ENCODE data around the gene SSH2.

The SSH2 gene

DNA sequence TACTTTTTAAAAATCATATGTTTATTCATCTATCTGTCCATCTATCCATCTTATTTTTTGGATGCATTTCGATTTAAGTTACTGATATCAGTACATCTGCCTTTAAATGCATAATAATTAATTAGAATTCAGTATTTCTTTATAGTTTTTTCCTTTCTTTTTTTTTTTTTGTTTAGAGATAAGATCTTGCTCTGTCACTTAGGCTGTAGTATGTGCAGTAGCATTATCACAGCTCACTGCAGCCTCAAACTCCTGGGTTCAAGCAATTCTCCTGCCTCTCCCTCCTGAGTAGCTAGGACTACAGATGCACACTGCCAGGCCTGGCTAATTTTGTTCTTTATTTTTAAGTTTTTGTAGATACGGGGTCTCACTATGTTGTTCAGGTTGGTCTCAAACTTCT lies 133.4 kb downstream of the SSH2 start:
- Histone ChIP-seq H3K9me3 (ENCODE audit: insufficient read depth, low read length, severe bottlenecking) (no peaks in the 10 kb centered on the region), H3K27me3 (ENCODE audit: insufficient read depth, low read length, poor library complexity) (no peaks in the 10 kb centered on the region), H2AFZ (ENCODE audit: low read depth, low read length) (no peak overlapping the region), H3K27ac (ENCODE audit: low read length) (no peak overlapping the region), H3K36me3 (ENCODE audit: insufficient read depth, low read length) (no peaks in the 10 kb centered on the region), H3K4me2 (ENCODE audit: insufficient read depth, low read length) (no peak overlapping the region), H4K20me1 (ENCODE audit: insufficient read depth, low read length) (peaks cover 6% of the 10 kb centered on the region; the same call in 1 of the 2 replicates), H3K9ac (ENCODE audit: low read depth, low read length) (no peak overlapping the region), H3K4me1 (ENCODE audit: insufficient read depth, low read length) (no peaks in the 10 kb centered on the region), H3K79me2 (ENCODE audit: insufficient read depth, low read length) (peaks cover 14% of the 10 kb centered on the region), H3K4me3 (ENCODE audit: low read depth in 1 of 2, low read length in 2 of 2) (no peak overlapping the region)
- DNase-seq (no peak), ATAC-seq (ENCODE audit: insufficient read depth, low read depth) (no peak)
- no peak for TF ChIP-seq EZH2 (IDR thresholded peaks at IDR 0.05; ENCODE audit: borderline replicate concordance, low read depth, low read length, severe bottlenecking)
- TF ChIP-seq, protein P1, sequence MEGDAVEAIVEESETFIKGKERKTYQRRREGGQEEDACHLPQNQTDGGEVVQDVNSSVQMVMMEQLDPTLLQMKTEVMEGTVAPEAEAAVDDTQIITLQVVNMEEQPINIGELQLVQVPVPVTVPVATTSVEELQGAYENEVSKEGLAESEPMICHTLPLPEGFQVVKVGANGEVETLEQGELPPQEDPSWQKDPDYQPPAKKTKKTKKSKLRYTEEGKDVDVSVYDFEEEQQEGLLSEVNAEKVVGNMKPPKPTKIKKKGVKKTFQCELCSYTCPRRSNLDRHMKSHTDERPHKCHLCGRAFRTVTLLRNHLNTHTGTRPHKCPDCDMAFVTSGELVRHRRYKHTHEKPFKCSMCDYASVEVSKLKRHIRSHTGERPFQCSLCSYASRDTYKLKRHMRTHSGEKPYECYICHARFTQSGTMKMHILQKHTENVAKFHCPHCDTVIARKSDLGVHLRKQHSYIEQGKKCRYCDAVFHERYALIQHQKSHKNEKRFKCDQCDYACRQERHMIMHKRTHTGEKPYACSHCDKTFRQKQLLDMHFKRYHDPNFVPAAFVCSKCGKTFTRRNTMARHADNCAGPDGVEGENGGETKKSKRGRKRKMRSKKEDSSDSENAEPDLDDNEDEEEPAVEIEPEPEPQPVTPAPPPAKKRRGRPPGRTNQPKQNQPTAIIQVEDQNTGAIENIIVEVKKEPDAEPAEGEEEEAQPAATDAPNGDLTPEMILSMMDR (IDR thresholded peaks at IDR 0.05; ENCODE audit: borderline replicate concordance, extremely low read depth, low read length, poor library complexity, severe bottlenecking): no peak

DNA sequence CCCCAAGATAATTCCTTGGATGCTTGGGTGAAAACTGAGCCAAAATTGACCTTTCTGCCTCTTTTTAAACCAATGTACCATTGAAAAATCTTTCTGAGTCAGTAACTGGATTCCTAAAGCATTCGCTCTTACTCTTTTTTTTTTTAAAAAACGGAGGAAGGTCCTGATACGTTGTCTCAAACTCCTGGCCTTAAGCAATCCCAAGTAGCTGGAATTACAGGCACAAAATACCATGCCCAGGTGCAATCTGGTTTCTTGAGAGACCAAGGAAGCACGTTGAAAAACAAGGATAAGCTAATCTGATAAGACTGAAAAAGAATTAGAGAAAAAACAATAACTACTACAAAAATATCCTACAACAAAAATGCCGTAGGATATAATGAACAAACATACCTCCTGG lies 136.5 kb downstream of the SSH2 start:
- peaks cover 2% of the 10 kb centered on the region; the same call in 1 of the 2 replicates for H4K20me1 ChIP-seq (ENCODE audit: insufficient read depth, low read length)
- no peak overlapping the region for H2AFZ ChIP-seq (ENCODE audit: low read depth, low read length)
- no peak overlapping the region for H3K4me3 ChIP-seq (ENCODE audit: low read depth in 1 of 2, low read length in 2 of 2)
- no peak overlapping the region for H3K27ac ChIP-seq (ENCODE audit: low read length)
- H3K9ac ChIP-seq (ENCODE audit: low read depth, low read length): no peak overlapping the region
- DNase-seq (no peak), ATAC-seq (ENCODE audit: insufficient read depth, low read depth) (no peak)
- no peaks in the 10 kb centered on the region for H3K27me3 ChIP-seq (ENCODE audit: insufficient read depth, low read length, poor library complexity)
- no peaks in the 10 kb centered on the region for H3K9me3 ChIP-seq (ENCODE audit: insufficient read depth, low read length, severe bottlenecking)
- no peak for TF ChIP-seq EZH2 (IDR thresholded peaks at IDR 0.05; ENCODE audit: borderline replicate concordance, low read depth, low read length, severe bottlenecking)
- TF ChIP-seq, protein P1 (IDR thresholded peaks at IDR 0.05; ENCODE audit: borderline replicate concordance, extremely low read depth, low read length, poor library complexity, severe bottlenecking): no peak
- H3K36me3 ChIP-seq (ENCODE audit: insufficient read depth, low read length): peaks cover 10% of the 10 kb centered on the region
- H3K4me2 ChIP-seq (ENCODE audit: insufficient read depth, low read length): no peak overlapping the region
- H3K79me2 ChIP-seq (ENCODE audit: insufficient read depth, low read length): peaks cover under 1% of the 10 kb centered on the region; the same call in 1 of the 2 replicates
- H3K4me1 ChIP-seq (ENCODE audit: insufficient read depth, low read length): no peaks in the 10 kb centered on the region

DNA sequence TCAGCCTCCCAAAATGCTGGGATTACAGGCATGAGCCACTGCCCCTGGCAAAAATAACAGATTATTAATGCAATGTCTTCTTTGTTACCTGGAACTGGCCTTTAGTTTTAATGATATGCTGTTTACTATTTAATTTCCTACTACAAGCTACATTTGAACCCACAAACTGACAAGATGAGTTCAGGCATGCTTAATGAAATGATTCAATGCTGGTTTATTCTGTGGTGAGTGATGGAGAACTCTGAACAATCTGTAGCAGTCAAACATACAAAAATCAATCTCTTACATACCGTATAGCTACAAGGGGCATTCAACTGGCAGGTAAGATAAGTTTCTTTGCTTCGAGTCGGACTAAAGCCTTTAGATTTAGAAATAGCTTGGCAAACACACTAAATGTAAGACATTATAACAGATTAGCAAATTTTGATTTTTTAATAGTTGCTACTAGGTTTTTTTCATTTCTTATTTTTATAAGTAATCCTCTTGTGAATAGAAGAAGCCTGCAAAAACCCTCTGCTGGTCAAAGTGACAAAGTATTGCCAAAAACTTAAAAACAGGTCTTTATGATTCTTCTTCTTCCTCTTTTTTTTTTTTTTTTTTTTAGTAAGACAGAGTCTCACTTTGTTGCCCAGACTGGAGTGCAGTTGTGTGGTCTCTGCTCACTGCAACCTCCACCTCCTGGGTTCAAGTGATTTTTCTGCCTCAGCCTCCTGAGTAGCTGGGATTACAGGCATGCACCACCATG lies 138.5 kb downstream of the SSH2 start:
- Histone ChIP-seq H2AFZ (ENCODE audit: low read depth, low read length) (no peak overlapping the region), H3K36me3 (ENCODE audit: insufficient read depth, low read length) (peaks cover 14% of the 10 kb centered on the region), H3K4me3 (ENCODE audit: low read depth in 1 of 2, low read length in 2 of 2) (no peak overlapping the region), H3K4me2 (ENCODE audit: insufficient read depth, low read length) (no peak overlapping the region), H3K9me3 (ENCODE audit: insufficient read depth, low read length, severe bottlenecking) (no peaks in the 10 kb centered on the region), H3K79me2 (ENCODE audit: insufficient read depth, low read length) (no peaks in the 10 kb centered on the region; the same call in 1 of the 2 replicates), H3K9ac (ENCODE audit: low read depth, low read length) (no peak overlapping the region), H3K27me3 (ENCODE audit: insufficient read depth, low read length, poor library complexity) (no peaks in the 10 kb centered on the region), H3K4me1 (ENCODE audit: insufficient read depth, low read length) (no peaks in the 10 kb centered on the region), H3K27ac (ENCODE audit: low read length) (no peak overlapping the region), H4K20me1 (ENCODE audit: insufficient read depth, low read length) (peaks cover 2% of the 10 kb centered on the region; the same call in 1 of the 2 replicates)
- TF ChIP-seq, protein P1 (IDR thresholded peaks at IDR 0.05; ENCODE audit: borderline replicate concordance, extremely low read depth, low read length, poor library complexity, severe bottlenecking): no peak
- TF ChIP-seq EZH2 (IDR thresholded peaks at IDR 0.05; ENCODE audit: borderline replicate concordance, low read depth, low read length, severe bottlenecking): no peak
- DNase-seq: no peak
- no peak for ATAC-seq (ENCODE audit: insufficient read depth, low read depth)
